NCI-H1105 treated with DMSO at 0.1 percent for 48 hours (cell line): ENCODE measurements around the gene KNOP1.
"Not testable (repeated sequence)": the region's sequence is repeated elsewhere in the genome, so short reads cannot be mapped to it uniquely, and the experiment has no call there.

Source experiments
- DNase-seq: peaks from one replicate; lab custom pipeline; 2025; lab: John Stamatoyannopoulos, UW

The KNOP1 gene

GRCh38 chr16:19683453-19684236 is 34.4 kb downstream of the KNOP1 start:
- no peak for DNase-seq

GRCh38 chr16:19681637-19682036 is 36.4 kb downstream of the KNOP1 start:
- no peak for DNase-seq

DNA sequence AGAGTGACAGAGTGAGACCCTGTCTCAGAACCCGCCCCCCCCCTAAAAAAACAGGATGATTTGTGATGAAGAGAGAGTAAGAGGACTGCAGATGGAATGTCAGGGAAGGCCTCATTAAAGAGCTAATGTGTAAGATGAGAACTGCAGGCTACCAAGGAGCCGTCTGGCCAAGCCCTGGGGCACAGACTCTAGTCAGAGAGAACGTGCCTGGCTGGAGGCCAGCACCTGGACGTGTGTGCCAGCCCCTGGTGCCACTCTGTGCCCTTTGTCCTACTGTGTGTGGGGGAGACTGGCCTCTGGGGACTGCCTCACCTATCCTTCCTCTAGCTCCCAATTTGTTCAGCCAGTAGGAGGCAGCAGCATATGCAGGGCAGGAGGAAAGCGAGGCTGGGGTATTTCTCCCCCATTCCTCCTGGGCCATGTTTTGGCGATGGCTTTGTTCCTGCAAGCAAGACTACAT is 37.1 kb downstream of the KNOP1 start:
- DNase-seq = no peak

GRCh38 chr16:19679281-19679680 is 38.7 kb downstream of the KNOP1 start:
- DNase-seq = not testable (repeated sequence)

DNA sequence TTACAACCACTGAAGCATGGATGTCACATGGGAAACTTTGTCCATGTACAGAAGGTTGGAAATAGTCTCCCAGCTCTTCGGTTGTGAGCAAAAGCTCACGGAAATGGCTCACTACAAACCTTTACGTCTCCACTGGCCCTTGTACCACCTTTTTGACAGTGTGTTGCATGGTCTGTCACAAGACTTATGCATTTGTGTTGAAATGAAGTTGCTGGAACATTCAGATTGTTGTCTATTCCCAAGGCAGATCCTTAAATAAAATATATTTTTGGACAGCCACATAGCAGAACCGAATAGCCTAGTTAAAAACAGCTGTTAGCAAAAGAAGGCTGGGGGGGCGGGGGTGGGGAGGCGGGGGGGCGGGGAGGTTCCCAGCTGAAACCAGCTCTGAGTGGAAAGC is 39.2 kb downstream of the KNOP1 start:
- no peak for DNase-seq

GRCh38 chr16:19677402-19677801 is 40.6 kb downstream of the KNOP1 start:
- DNase-seq = no peak

DNA sequence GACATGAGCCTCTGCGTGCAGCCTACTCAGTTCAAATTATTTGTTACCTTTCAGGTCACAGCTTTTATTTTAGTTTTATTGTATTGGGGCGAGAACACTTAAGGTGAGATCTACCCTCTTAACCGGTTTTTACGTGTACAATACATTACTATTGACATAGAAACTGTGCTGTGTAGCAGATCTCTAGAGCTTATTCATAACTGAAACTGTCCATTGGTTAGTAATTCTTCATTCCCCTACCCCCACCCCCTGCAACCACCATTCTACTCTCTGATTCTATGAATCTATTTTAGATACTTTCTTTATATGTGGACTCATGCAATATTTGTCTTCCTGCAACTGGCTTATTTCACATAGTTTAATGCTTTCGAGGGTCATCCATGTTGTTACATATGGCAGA is 43.5 kb downstream of the KNOP1 start:
- no peak for DNase-seq

DNA sequence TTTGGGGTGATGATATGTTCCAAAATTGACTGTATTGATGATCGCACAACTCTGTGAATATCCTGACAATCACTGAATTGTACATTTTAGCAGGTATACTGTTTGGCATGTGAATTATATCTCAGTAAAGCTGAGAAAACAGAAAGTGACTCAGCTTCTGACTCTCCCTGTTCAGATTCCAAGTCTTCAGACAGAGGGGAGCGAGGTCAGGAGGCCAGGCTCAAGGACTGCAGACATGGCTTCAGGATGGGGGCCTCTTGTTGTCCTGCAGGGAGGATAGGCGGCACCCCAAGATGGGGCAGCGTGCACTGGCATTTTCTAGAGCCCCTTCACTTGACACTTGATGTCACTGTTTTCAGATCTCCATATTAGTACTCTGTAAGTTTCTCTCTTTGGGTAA is 45.6 kb downstream of the KNOP1 start:
- DNase-seq = no peak

GRCh38 chr16:19666477-19666876 is 51.5 kb downstream of the KNOP1 start:
- DNase-seq = no peak

- not testable (repeated sequence) for DNase-seq
Observed at GRCh38 chr16:19665313-19665712, 52.7 kb downstream of the KNOP1 start.

DNA sequence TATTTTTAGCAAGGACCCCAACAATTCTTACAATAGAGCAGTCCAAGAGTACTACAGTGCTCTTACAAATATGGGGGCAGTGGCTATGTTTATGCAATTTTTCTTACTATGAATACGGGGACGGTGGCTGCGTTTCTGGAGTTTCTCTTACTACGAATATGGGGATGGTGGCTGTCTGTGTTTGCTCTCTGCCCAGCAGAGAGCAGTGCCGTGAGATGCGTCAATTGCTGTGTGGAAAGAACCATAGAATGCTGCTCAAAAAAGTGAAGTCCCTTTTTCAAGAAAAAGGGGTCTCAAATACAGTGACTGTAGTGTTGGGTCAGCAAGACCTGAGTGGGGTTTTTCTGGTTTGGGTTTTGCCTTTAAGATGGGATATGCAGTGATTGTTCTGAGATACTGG is 53.9 kb downstream of the KNOP1 start:
- DNase-seq = no peak

DNA sequence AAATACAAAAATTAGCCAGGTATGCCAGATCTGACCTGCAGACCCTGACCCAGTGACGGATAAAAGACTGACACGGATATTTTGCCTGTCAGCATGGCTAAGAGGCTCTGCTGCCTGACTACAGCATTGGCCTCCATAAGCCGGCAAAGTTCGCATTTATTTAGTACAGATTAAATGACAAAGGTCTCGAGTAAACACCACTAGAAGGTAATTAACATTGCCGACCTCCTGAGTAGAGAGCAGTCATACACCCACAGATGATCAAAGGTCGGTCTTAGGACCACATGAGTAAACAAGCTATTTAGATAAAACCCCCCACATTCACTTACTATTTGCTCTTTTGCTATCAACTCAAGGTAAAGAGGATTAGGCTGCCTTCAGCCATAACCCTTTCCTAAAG is 55.7 kb downstream of the KNOP1 start:
- no peak for DNase-seq

- no peak for DNase-seq
Observed at GRCh38 chr16:19660432-19660831, 57.6 kb downstream of the KNOP1 start.

GRCh38 chr16:19659554-19659953 is 58.5 kb downstream of the KNOP1 start:
- DNase-seq = no peak

GRCh38 chr16:19657831-19658230 is 60.2 kb downstream of the KNOP1 start:
- no peak for DNase-seq

GRCh38 chr16:19655242-19655777 is 62.7 kb downstream of the KNOP1 start:
- peak; percentile 47 for DNase-seq

- no peak for DNase-seq
Observed at GRCh38 chr16:19654147-19654546, 63.9 kb downstream of the KNOP1 start.
